GM23338 (cell line): ENCODE data around the gene SEMA4D. TPM values are rescaled to one million over a fixed set of nuclear protein-coding genes. Genes with fewer than 3 reads are reported as not detected.

Source experiments
- ATAC-seq: fragments of 200-7000 bp; cut with Tn5 transposase; 3 replicates; pipeline ENCODE4 v1.9.1; 2020
- DNase-seq: peaks from one replicate; pipeline ENCODE4 v3.0.0-alpha.2; 2015; ENCODE audit warnings: low spot score
- H2AFZ ChIP-seq: fragments of 200-600 bp; sonication (generic); 2 replicates; pipeline ENCODE4 v1.8.0; 2016; ENCODE audit warnings: antibody characterized with exemption, mild to moderate bottlenecking, moderate library complexity
- H3F3A ChIP-seq: fragments of 200-600 bp; sonication (generic); replicated peaks from 2 replicates; pipeline ENCODE4 v1.8.0; 2017; ENCODE audit warnings: antibody characterized with exemption, mixed run types, low read depth
- H3K27ac ChIP-seq: fragments of 200-600 bp; sonication (generic); 2 replicates; pipeline ENCODE4 v1.6.1; 2016; ENCODE audit warnings: low read depth
- H3K27me3 ChIP-seq: fragments of 200-600 bp; sonication (generic); 2 replicates; pipeline ENCODE4 v1.8.0; 2016; ENCODE audit warnings: mild to moderate bottlenecking, mixed run types, moderate library complexity; ENCODE audit not compliant: insufficient read depth
- H3K36me3 ChIP-seq: fragments of 200-600 bp; sonication (generic); 2 replicates; pipeline ENCODE4 v1.8.0; 2016; ENCODE audit warnings: mild to moderate bottlenecking; ENCODE audit not compliant: insufficient read depth
- H3K4me1 ChIP-seq: fragments of 200-600 bp; sonication (generic); 2 replicates; pipeline ENCODE4 v1.8.0; 2016; ENCODE audit warnings: mild to moderate bottlenecking, moderate library complexity; ENCODE audit not compliant: insufficient read depth
- H3K4me2 ChIP-seq: fragments of 200-600 bp; sonication (generic); 2 replicates; pipeline ENCODE4 v1.7.1; 2017; ENCODE audit warnings: mixed run types
- H3K4me3 ChIP-seq: fragments of 200-600 bp; sonication (generic); 2 replicates; pipeline ENCODE4 v1.6.1; 2016; ENCODE audit warnings: mixed run types
- H3K79me2 ChIP-seq: fragments of 200-600 bp; sonication (generic); replicated peaks from 2 replicates; pipeline ENCODE4 v1.8.0; 2017; ENCODE audit warnings: mild to moderate bottlenecking; ENCODE audit not compliant: insufficient read depth
- H3K9me2 ChIP-seq: fragments of 200-600 bp; sonication (generic); 2 replicates; pipeline ENCODE4 v1.8.0; 2017; ENCODE audit not compliant: insufficient read depth
- H4K20me1 ChIP-seq: fragments of 200-600 bp; sonication (generic); replicated peaks from 2 replicates; pipeline ENCODE4 v1.8.0; 2017; ENCODE audit warnings: mild to moderate bottlenecking; ENCODE audit not compliant: insufficient read depth
- H3K27ac Mint-ChIP-seq: 2 replicates; pipeline ENCODE4 v1.8.0; 2020; ENCODE audit warnings: inconsistent platforms, mild to moderate bottlenecking, moderate library complexity, mixed read lengths
- H3K27me3 Mint-ChIP-seq: 3 replicates; pipeline ENCODE4 v1.8.0; 2022; ENCODE audit warnings: low read depth, mild to moderate bottlenecking, moderate library complexity, mixed read lengths, inconsistent platforms; ENCODE audit not compliant: insufficient read depth, poor library complexity
- H3K36me3 Mint-ChIP-seq: 3 replicates; pipeline ENCODE4 v1.8.0; 2021; ENCODE audit warnings: low read depth, mild to moderate bottlenecking, inconsistent platforms, moderate library complexity, mixed read lengths
- H3K4me1 Mint-ChIP-seq: 3 replicates; pipeline ENCODE4 v1.8.0; 2020; ENCODE audit warnings: mild to moderate bottlenecking, inconsistent platforms, mixed read lengths
- H3K4me3 Mint-ChIP-seq: 3 replicates; pipeline ENCODE4 v1.8.0; 2021; ENCODE audit warnings: moderate library complexity, mild to moderate bottlenecking, inconsistent platforms, mixed read lengths
- H3K9me3 Mint-ChIP-seq: 3 replicates; pipeline ENCODE4 v1.8.0; 2020; ENCODE audit warnings: moderate library complexity, mild to moderate bottlenecking, inconsistent platforms, mixed read lengths
- CREB1 ChIP-seq: fragments of 250-450 bp; sonication (Bioruptor Pico); IDR thresholded peaks from 2 replicates; pipeline ENCODE4 v1.5.0; 2020; ENCODE audit warnings: low read depth, mild to moderate bottlenecking, moderate library complexity
- EZH2 ChIP-seq: fragments of 200-600 bp; sonication (generic); IDR thresholded peaks from one replicate; pipeline ENCODE4 v1.8.0; 2017; ENCODE audit warnings: antibody characterized with exemption, mild to moderate bottlenecking, low read depth; ENCODE audit not compliant: unreplicated experiment
- EZH2phosphoT487 ChIP-seq: fragments of 200-600 bp; sonication (generic); IDR thresholded peaks from one replicate; pipeline ENCODE4 v1.8.1; 2018; ENCODE audit warnings: antibody characterized with exemption; ENCODE audit not compliant: unreplicated experiment
- JUNB ChIP-seq: IDR thresholded peaks from one replicate; pipeline ENCODE4 v1.6.1; 2016; ENCODE audit warnings: antibody characterized with exemption; ENCODE audit not compliant: unreplicated experiment
- POLR2AphosphoS5 ChIP-seq: IDR thresholded peaks from 2 replicates; pipeline ENCODE4 v1.6.1; 2016; ENCODE audit warnings: antibody characterized with exemption, low read depth
- STAT1 ChIP-seq: IDR thresholded peaks from one replicate; pipeline ENCODE4 v1.6.1; 2016; ENCODE audit warnings: antibody characterized with exemption; ENCODE audit not compliant: unreplicated experiment
- ZNF331 ChIP-seq: fragments of 250-450 bp; sonication (Bioruptor Pico); IDR thresholded peaks from 2 replicates; pipeline ENCODE4 v1.5.0; 2020; ENCODE audit warnings: low read depth, mild to moderate bottlenecking, moderate library complexity
- polyA plus RNA-seq: library from polyadenylated mRNA; unstranded; fragments of >200 nt; fragmentation: Nextera tagmentation; extraction: Ambion mirVana; gene quantifications from 2 replicates; pipeline ENCODE4 v1.2.1, GENCODE V29; 2016
- total RNA-seq: library from RNA; depleted of rRNA; stranded (reverse); fragments of >200 nt; shearing (Covaris generic); gene quantifications from 2 replicates; pipeline ENCODE4 v1.2.3, GENCODE V29; 2014
- TF ChIP-seq, protein P1 (sequence below), 2 experiments: fragments of 200-600 bp in 1 of 2; sonication (generic) in 1 of 2; conservative IDR thresholded peaks; 2 replicates each; pipeline versions ENCODE4 v1.5.1 to v1.6.1; 2016 to 2017; ENCODE audit warnings: antibody characterized with exemption in 2 of 2, low read depth in 2 of 2, mild to moderate bottlenecking in 2 of 2, moderate library complexity in 1 of 2
- TF ChIP-seq, protein P2 (sequence below): IDR thresholded peaks from 2 replicates; pipeline ENCODE4 v1.6.1; 2016; ENCODE audit warnings: antibody characterized with exemption
- TF ChIP-seq, protein P3 (sequence below): fragments of 250-450 bp; sonication (Bioruptor Pico); IDR thresholded peaks from 2 replicates; pipeline ENCODE4 v1.5.0; 2020; ENCODE audit warnings: mild to moderate bottlenecking, moderate library complexity

SEMA4D gene
- total and polyA plus RNA-seq, 2 experiments from 2014 or later, result 19.3 to 63.0 TPM

DNA sequence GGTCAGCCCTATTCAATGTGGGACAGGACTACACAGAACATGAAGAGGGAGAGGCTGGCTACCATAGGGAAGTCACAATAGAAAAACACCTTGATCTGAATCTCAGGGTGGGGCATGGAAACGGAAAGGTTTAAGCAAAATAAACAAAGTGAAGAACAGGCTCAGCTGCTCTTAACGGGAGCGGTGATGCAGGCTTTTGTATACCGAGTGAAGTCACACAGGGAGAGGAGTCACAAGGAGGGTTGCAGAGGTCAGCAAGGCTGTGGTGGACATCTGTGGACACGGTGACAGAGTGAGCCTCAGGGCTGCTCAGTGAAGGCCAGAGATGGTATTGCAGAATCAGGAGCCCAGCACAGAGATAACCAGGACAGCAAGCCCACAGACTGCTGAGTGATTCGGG is 30.6 kb upstream of the SEMA4D start:
- no peaks in the 10 kb centered on the region for H3F3A ChIP-seq
- no peaks in the 10 kb centered on the region for H3K79me2 ChIP-seq
- H3K4me1 Mint-ChIP-seq, result no peaks in the 10 kb centered on the region
- H3K4me3 Mint-ChIP-seq, result no peak overlapping the region
- DNase-seq (no peak), ATAC-seq (no peak)
- H3K9me2 ChIP-seq, result peaks cover 3% of the 10 kb centered on the region; the same call in 1 of the 2 replicates
- H3K36me3 ChIP-seq, result no peaks in the 10 kb centered on the region
- H3K4me2 ChIP-seq, result no peak overlapping the region
- no peaks in the 10 kb centered on the region for H3K27me3 ChIP-seq
- peaks cover 6% of the 10 kb centered on the region for H3K27me3 Mint-ChIP-seq
- TF ChIP-seq, protein P1, sequence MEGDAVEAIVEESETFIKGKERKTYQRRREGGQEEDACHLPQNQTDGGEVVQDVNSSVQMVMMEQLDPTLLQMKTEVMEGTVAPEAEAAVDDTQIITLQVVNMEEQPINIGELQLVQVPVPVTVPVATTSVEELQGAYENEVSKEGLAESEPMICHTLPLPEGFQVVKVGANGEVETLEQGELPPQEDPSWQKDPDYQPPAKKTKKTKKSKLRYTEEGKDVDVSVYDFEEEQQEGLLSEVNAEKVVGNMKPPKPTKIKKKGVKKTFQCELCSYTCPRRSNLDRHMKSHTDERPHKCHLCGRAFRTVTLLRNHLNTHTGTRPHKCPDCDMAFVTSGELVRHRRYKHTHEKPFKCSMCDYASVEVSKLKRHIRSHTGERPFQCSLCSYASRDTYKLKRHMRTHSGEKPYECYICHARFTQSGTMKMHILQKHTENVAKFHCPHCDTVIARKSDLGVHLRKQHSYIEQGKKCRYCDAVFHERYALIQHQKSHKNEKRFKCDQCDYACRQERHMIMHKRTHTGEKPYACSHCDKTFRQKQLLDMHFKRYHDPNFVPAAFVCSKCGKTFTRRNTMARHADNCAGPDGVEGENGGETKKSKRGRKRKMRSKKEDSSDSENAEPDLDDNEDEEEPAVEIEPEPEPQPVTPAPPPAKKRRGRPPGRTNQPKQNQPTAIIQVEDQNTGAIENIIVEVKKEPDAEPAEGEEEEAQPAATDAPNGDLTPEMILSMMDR (conservative IDR thresholded peaks at IDR 0.05; ENCODE audit: low read depth in 2 of 2), result no peak
- TF ChIP-seq ZNF331 (CRISPR knock-in tag), result no peak
- no peak for TF ChIP-seq POLR2AphosphoS5
- TF ChIP-seq, protein P2, sequence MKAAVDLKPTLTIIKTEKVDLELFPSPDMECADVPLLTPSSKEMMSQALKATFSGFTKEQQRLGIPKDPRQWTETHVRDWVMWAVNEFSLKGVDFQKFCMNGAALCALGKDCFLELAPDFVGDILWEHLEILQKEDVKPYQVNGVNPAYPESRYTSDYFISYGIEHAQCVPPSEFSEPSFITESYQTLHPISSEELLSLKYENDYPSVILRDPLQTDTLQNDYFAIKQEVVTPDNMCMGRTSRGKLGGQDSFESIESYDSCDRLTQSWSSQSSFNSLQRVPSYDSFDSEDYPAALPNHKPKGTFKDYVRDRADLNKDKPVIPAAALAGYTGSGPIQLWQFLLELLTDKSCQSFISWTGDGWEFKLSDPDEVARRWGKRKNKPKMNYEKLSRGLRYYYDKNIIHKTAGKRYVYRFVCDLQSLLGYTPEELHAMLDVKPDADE, result no peak
- H3K27ac Mint-ChIP-seq, result no peak overlapping the region
- no peak overlapping the region for H2AFZ ChIP-seq
- no peak overlapping the region for H3K4me3 ChIP-seq
- peaks cover 12% of the 10 kb centered on the region; the same call in 2 of the 3 replicates for H3K9me3 Mint-ChIP-seq
- no peak overlapping the region for H3K27ac ChIP-seq
- H3K36me3 Mint-ChIP-seq, result no peaks in the 10 kb centered on the region
- H4K20me1 ChIP-seq, result no peaks in the 10 kb centered on the region
- H3K4me1 ChIP-seq, result no peaks in the 10 kb centered on the region

DNA sequence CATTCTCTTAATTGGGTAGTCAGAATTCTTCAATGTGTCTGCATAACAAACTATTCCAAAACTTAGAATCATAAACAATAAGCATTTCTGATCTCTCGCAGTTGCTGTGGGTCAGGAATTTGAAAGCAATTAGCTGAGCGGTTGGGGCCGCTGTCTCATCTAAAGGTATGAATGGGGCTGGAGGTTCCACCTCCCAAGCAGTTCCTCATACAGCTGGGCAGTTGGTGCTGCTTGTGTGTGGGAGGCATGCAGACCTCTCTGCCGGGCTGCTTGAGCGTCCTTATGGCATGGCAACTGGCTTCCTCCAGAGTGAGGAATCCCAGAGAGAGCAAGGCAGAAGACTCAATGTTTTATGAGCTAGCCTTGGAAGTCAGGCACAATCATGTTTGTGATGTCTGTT is 30.2 kb upstream of the SEMA4D start:
- H3K27ac ChIP-seq, result no peak overlapping the region
- no peak overlapping the region for H3K4me3 Mint-ChIP-seq
- peaks cover 3% of the 10 kb centered on the region; the same call in 1 of the 2 replicates for H3K9me2 ChIP-seq
- no peaks in the 10 kb centered on the region for H3K79me2 ChIP-seq
- H4K20me1 ChIP-seq, result no peaks in the 10 kb centered on the region
- H3K4me1 Mint-ChIP-seq, result no peaks in the 10 kb centered on the region
- H3K4me2 ChIP-seq, result no peak overlapping the region
- H3K4me1 ChIP-seq, result no peaks in the 10 kb centered on the region
- no peak overlapping the region for H3K4me3 ChIP-seq
- peaks cover 6% of the 10 kb centered on the region for H3K27me3 Mint-ChIP-seq
- no peak overlapping the region for H2AFZ ChIP-seq
- H3K36me3 ChIP-seq, result no peaks in the 10 kb centered on the region
- no peak overlapping the region for H3K27ac Mint-ChIP-seq
- DNase-seq, result no peak
- H3K27me3 ChIP-seq, result no peaks in the 10 kb centered on the region
- no peaks in the 10 kb centered on the region for H3F3A ChIP-seq
- no peak for ATAC-seq
- H3K9me3 Mint-ChIP-seq, result peaks cover 12% of the 10 kb centered on the region; the same call in 2 of the 3 replicates
- H3K36me3 Mint-ChIP-seq, result no peaks in the 10 kb centered on the region
- TF ChIP-seq, protein P3, sequence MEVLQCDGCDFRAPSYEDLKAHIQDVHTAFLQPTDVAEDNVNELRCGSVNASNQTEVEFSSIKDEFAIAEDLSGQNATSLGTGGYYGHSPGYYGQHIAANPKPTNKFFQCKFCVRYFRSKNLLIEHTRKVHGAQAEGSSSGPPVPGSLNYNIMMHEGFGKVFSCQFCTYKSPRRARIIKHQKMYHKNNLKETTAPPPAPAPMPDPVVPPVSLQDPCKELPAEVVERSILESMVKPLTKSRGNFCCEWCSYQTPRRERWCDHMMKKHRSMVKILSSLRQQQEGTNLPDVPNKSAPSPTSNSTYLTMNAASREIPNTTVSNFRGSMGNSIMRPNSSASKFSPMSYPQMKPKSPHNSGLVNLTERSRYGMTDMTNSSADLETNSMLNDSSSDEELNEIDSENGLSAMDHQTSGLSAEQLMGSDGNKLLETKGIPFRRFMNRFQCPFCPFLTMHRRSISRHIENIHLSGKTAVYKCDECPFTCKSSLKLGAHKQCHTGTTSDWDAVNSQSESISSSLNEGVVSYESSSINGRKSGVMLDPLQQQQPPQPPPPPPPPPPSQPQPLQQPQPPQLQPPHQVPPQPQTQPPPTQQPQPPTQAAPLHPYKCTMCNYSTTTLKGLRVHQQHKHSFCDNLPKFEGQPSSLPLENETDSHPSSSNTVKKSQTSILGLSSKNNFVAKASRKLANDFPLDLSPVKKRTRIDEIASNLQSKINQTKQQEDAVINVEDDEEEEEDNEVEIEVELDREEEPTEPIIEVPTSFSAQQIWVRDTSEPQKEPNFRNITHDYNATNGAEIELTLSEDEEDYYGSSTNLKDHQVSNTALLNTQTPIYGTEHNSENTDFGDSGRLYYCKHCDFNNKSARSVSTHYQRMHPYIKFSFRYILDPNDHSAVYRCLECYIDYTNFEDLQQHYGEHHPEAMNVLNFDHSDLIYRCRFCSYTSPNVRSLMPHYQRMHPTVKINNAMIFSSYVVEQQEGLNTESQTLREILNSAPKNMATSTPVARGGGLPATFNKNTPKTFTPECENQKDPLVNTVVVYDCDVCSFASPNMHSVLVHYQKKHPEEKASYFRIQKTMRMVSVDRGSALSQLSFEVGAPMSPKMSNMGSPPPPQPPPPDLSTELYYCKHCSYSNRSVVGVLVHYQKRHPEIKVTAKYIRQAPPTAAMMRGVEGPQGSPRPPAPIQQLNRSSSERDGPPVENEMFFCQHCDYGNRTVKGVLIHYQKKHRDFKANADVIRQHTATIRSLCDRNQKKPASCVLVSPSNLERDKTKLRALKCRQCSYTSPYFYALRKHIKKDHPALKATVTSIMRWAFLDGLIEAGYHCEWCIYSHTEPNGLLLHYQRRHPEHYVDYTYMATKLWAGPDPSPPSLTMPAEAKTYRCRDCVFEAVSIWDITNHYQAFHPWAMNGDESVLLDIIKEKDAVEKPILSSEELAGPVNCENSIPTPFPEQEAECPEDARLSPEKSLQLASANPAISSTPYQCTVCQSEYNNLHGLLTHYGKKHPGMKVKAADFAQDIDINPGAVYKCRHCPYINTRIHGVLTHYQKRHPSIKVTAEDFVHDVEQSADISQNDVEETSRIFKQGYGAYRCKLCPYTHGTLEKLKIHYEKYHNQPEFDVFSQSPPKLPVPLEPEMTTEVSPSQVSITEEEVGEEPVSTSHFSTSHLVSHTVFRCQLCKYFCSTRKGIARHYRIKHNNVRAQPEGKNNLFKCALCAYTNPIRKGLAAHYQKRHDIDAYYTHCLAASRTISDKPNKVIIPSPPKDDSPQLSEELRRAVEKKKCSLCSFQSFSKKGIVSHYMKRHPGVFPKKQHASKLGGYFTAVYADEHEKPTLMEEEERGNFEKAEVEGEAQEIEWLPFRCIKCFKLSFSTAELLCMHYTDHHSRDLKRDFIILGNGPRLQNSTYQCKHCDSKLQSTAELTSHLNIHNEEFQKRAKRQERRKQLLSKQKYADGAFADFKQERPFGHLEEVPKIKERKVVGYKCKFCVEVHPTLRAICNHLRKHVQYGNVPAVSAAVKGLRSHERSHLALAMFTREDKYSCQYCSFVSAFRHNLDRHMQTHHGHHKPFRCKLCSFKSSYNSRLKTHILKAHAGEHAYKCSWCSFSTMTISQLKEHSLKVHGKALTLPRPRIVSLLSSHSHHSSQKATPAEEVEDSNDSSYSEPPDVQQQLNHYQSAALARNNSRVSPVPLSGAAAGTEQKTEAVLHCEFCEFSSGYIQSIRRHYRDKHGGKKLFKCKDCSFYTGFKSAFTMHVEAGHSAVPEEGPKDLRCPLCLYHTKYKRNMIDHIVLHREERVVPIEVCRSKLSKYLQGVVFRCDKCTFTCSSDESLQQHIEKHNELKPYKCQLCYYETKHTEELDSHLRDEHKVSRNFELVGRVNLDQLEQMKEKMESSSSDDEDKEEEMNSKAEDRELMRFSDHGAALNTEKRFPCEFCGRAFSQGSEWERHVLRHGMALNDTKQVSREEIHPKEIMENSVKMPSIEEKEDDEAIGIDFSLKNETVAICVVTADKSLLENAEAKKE (CRISPR knock-in tag), result no peak
- TF ChIP-seq CREB1 (CRISPR knock-in tag) (no peak), EZH2 (no peak), STAT1 (no peak), JUNB (no peak), EZH2phosphoT487 (no peak)
- TF ChIP-seq, protein P2, result no peak
